Measurements from ENCODE around the gene XRN2. TPM values are rescaled to one million over a fixed set of nuclear protein-coding genes. Genes with fewer than 3 reads are reported as not detected.

The XRN2 gene
- total RNA-seq, 1 donor from 2014 or later: 92.0 TPM

GRCh38 chr20:21391185-21391971, 88.2 kb downstream of the XRN2 start:
- Mint-ChIP-seq H3K27ac (no peak overlapping the region), H3K36me3 (ENCODE audit: low read depth) (peaks cover 41% of the 10 kb centered on the region), H3K4me3 (peak overlapping the region; percentile 55), H3K9me3 (no peaks in the 10 kb centered on the region), H3K27me3 (peaks cover 41% of the 10 kb centered on the region), H3K4me1 (peaks cover 22% of the 10 kb centered on the region)
- intact Hi-C loops (cut with micrococcal nuclease): loop anchor here (5.0 to 10.0 kb wide), 2 partner anchors 154 to 1173 kb away; no protein-coding TSS in a partner anchor
- peak; percentile 66 for DNase-seq

GRCh38 chr20:21391972-21392352, 88.8 kb downstream of the XRN2 start:
- intact Hi-C loops (cut with micrococcal nuclease): loop anchor here (5.0 to 10.0 kb wide), 2 partner anchors 155 to 1173 kb away; no protein-coding TSS in a partner anchor
- peak overlapping the region; percentile 55 for H3K4me3 Mint-ChIP-seq
- H3K9me3 Mint-ChIP-seq: no peaks in the 10 kb centered on the region
- no peak for DNase-seq
- H3K27ac Mint-ChIP-seq: no peak overlapping the region
- H3K36me3 Mint-ChIP-seq (ENCODE audit: low read depth): peaks cover 37% of the 10 kb centered on the region
- H3K4me1 Mint-ChIP-seq: peaks cover 22% of the 10 kb centered on the region
- peaks cover 41% of the 10 kb centered on the region for H3K27me3 Mint-ChIP-seq

DNA sequence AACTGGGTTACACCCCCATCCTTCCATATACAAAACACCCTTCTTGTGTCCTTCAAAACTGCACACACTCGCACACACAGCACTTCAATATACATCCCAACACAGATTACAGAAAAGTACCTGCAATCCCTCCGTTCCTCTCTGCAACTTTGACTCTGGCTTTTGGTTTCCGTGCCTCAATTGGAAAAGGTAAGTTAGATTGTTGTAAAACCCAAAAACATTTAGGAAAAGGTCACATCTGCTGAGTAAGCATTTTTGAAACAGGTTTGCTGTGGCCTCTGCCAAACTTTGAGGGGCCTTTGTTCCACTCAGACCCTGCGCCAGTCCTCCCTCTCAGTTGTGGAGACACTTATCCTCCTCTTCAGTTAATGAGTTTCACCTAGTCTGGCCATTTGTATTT, 90.0 kb downstream of the XRN2 start:
- peaks cover 48% of the 10 kb centered on the region for H3K27me3 Mint-ChIP-seq
- peak overlapping the region; percentile 3 for H3K4me3 Mint-ChIP-seq
- H3K36me3 Mint-ChIP-seq (ENCODE audit: low read depth): peaks cover 29% of the 10 kb centered on the region
- no peaks in the 10 kb centered on the region for H3K9me3 Mint-ChIP-seq
- DNase-seq: no peak
- H3K27ac Mint-ChIP-seq: no peak overlapping the region
- H3K4me1 Mint-ChIP-seq: peaks cover 23% of the 10 kb centered on the region
- intact Hi-C loops (cut with micrococcal nuclease): loop anchor here (5.0 to 10.0 kb wide), 2 partner anchors 156 to 1172 kb away; no protein-coding TSS in a partner anchor

DNA sequence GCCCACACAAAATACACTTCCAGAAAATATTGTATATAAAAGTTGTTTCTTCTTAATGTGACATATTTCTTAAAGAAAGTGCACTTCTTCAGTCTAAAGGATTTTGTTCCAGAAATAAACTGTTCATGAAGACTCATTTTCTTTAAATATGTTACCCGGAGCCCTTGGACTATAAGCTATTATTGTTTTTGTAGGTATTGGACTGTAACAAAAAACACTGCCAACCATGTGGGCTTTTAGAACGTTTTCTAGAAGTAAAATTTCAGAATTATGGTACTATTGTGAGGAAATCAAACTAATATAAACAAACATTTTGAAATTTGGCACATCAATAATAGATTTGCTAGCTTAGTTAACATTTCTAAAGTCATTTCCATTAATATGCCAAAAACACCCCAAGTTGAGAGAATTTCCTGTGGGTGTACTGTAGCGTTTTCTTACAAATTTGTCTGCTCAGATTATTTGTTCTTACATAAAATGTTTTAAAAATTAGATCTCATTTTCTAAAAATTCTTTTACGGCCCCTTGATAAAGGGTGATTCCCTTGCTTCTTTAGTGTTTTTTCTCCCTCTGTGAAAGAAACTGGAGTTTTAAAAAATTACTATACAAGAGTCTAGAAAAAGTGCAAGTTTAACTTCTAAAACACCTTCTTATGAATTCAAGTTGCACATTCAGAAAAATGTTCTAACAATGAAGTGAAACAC, 90.8 kb downstream of the XRN2 start:
- Mint-ChIP-seq H3K27ac (no peak overlapping the region), H3K27me3 (peaks cover 56% of the 10 kb centered on the region), H3K4me3 (no peak overlapping the region), H3K9me3 (no peaks in the 10 kb centered on the region), H3K36me3 (ENCODE audit: low read depth) (peaks cover 26% of the 10 kb centered on the region), H3K4me1 (peaks cover 23% of the 10 kb centered on the region)
- intact Hi-C loops (cut with micrococcal nuclease): loop anchor here (2.0 to 10.0 kb wide), 3 partner anchors 157 to 1171 kb away; no protein-coding TSS in a partner anchor
- DNase-seq: no peak

- no peak overlapping the region for H3K4me3 Mint-ChIP-seq
- DNase-seq: no peak
- H3K4me1 Mint-ChIP-seq: peaks cover 23% of the 10 kb centered on the region
- peaks cover 23% of the 10 kb centered on the region for H3K36me3 Mint-ChIP-seq (ENCODE audit: low read depth)
- H3K27ac Mint-ChIP-seq: no peak overlapping the region
- H3K9me3 Mint-ChIP-seq: no peaks in the 10 kb centered on the region
- peaks cover 62% of the 10 kb centered on the region for H3K27me3 Mint-ChIP-seq
- intact Hi-C loops (cut with micrococcal nuclease): loop anchor here (2.0 to 10.0 kb wide), 3 partner anchors 157 to 1170 kb away; no protein-coding TSS in a partner anchor
These were observed 91.4 kb downstream of the XRN2 start for GRCh38 chr20:21394551-21394950.

DNA sequence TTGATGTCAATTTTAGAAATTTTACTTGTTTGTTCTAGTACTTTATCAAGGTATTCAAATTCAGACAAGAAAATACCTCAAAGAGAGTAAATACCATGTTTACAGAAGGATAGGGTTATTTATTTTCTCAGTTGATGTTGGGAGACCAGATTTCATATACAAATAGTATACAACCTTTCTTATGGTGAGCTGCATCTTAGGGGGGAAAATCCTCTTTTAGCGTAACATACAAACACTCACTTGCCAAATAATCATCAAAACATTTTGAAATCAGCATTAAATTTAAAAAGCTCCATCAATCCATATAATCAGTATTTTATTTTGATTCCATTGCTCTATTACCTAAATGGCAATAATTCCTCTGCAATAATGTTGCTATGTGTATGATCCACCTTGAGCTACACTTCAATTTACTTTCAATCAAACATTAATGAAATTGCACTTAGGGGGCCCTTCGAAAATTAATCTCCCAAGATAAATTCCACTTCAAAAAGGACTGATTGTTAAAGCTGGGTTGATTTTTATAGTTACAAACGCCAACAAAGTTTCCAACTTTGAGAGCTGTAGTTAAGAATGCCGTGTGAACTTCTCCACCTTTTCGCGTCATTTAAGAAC, 92.0 kb downstream of the XRN2 start:
- Mint-ChIP-seq H3K27ac (peak overlapping the region; percentile 46), H3K27me3 (peaks cover 66% of the 10 kb centered on the region), H3K9me3 (no peaks in the 10 kb centered on the region), H3K4me1 (peaks cover 23% of the 10 kb centered on the region), H3K36me3 (ENCODE audit: low read depth) (peaks cover 20% of the 10 kb centered on the region), H3K4me3 (peak overlapping the region; percentile 71)
- no peak for DNase-seq
- intact Hi-C loops (cut with micrococcal nuclease): loop anchor here (2.0 to 10.0 kb wide), 5 partner anchors 127 to 1170 kb away; partner anchors contain the start of gene INSM1

DNA sequence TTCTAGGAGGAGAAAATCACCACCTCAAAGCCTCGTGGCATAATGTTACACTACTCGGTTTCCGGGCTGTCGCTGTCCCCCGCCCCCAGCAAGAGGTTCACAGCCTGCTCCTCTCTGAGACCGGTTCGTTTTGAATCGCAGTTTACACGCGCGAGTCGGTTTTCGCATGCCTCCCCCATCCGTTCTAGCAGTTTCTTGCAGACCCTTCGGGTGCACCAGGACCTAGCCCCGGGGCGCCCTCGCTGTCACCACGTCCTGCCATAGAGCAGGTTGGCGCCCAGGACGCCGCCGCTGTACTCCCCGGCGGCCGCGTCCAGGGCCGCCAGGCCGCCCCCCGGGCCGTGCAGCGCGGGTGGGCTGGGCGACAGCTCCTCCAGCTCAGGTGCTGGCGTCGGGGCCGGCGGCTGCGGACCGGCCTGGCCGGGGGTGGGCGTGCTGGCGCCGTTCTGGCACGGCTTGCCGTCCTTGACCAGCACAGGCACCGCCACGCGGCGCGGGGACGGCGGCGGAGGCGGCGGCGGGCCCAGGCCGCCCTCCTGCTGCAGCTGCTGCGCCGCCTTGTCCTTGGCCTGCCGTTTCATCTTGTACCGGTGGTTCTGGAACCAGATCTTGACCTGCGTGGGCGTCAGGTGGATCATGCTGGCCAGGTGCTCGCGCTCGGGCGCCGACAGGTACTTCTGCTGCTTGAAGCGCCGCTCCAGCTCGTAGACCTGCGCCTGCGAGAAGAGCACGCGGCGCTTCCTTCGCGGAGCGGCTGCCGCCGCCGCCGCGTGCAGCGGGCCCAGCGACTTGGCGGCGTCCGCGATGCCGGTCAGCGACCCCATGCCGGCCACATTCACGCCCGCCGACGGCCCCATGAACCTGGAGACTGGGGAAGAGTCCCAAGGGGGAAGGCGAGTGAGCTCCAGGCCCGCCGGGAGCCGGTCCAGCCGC, 92.8 kb downstream of the XRN2 start:
- Mint-ChIP-seq H3K9me3 (no peaks in the 10 kb centered on the region), H3K4me1 (peaks cover 23% of the 10 kb centered on the region), H3K27me3 (peaks cover 72% of the 10 kb centered on the region), H3K4me3 (peak overlapping the region; percentile 71), H3K27ac (peak overlapping the region; percentile 46), H3K36me3 (ENCODE audit: low read depth) (peaks cover 12% of the 10 kb centered on the region)
- intact Hi-C loops (cut with micrococcal nuclease): loop anchor here (2.0 to 10.0 kb wide), 5 partner anchors 126 to 1169 kb away; partner anchors contain the start of gene INSM1
- peak; percentile 84 for DNase-seq

GRCh38 chr20:21396599-21397340, 93.6 kb downstream of the XRN2 start:
- Mint-ChIP-seq H3K27me3 (peaks cover 74% of the 10 kb centered on the region), H3K4me3 (no peak overlapping the region)

DNA sequence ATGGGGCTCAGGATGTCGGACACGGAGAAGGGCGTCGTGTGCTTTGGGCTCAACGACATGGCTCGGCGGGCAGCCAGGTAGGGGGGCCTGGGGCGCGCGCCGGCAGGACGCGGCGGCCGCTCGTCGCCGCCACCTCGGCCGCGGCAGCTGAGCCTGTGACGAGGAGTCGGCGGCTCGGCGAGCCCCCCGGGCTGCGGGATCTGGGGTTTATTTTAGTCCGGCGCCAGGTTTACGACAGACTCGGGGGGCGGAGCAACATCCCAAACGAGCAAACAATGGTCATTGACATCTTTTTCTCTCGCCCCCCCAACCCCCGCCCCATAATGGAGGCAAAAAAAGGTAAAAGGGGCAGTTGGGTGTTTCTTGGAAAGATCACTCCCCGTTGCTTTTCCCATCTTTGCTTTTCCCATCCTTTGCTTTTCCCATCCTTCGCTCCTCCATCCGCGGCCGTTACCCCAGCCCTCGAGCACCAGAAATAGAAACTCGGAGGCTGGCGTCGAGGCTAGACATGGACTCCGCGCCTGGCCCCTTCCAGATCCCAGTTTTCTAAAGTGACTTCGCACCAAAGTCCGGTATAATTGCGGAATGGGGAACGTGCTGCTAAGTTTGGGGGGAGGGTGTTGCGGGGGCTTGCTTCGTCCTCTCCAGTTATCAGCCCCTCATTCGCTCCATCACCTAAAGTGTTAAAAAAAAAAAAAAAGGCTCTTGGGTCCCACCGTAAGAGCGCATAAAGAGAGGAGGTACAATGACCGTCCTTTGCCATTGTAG, 94.4 kb downstream of the XRN2 start, which contains the start of gene NKX2-4:
Gene NKX2-4 (minus strand): TSS at position 186 of the 768 bp plus-strand sequence. CDS start 127 bp downstream, at position 59.
- Mint-ChIP-seq H3K27me3 (peaks cover 72% of the 10 kb centered on the region), H3K9me3 (no peaks in the 10 kb centered on the region), H3K4me1 (peaks cover 16% of the 10 kb centered on the region), H3K27ac (peak within 1 kb of the TSS; percentile 75), H3K36me3 (ENCODE audit: low read depth) (peaks cover 5% of the 10 kb centered on the region), H3K4me3 (peak within 1 kb of the TSS; percentile 51)
- no peak for DNase-seq
- intact Hi-C loops (cut with micrococcal nuclease): loop anchor here (2.0 to 10.0 kb wide), 5 partner anchors 109 to 1167 kb away; partner anchors contain the start of gene INSM1

More at GRCh38 chr20:21396599-21397340, 93.6 kb downstream of the XRN2 start:
- H3K4me1 Mint-ChIP-seq: peaks cover 22% of the 10 kb centered on the region
- intact Hi-C loops (cut with micrococcal nuclease): loop anchor here (5.0 to 10.0 kb wide), 4 partner anchors 126 to 1168 kb away; partner anchors contain the start of gene INSM1
- DNase-seq: peak; percentile 64
- H3K9me3 Mint-ChIP-seq: no peaks in the 10 kb centered on the region
- H3K27ac Mint-ChIP-seq: no peak overlapping the region
- peaks cover 7% of the 10 kb centered on the region for H3K36me3 Mint-ChIP-seq (ENCODE audit: low read depth)

GRCh38 chr20:21398109-21399004, 95.2 kb downstream of the XRN2 start:
- Mint-ChIP-seq H3K9me3 (no peaks in the 10 kb centered on the region), H3K4me3 (no peak overlapping the region), H3K36me3 (ENCODE audit: low read depth) (peaks cover 5% of the 10 kb centered on the region), H3K27me3 (peaks cover 68% of the 10 kb centered on the region), H3K4me1 (peaks cover 8% of the 10 kb centered on the region), H3K27ac (peak overlapping the region; percentile 71)
- intact Hi-C loops (cut with micrococcal nuclease): loop anchor here (2.0 to 10.0 kb wide), 5 partner anchors 108 to 1166 kb away; partner anchors contain the start of gene INSM1
- DNase-seq: no peak

All from activated CD4-positive, alpha-beta T cell treated with anti-CD3 and anti-CD28 coated beads, Interleukin-2, amount 10 ng/mL, durations not matched to agents 24 days and 14 days (primary cell).